ENCODE measurements around the gene RREB1.

GRCh38 chr6:7138046-7138531 is 30.3 kb downstream of the RREB1 start:
- TF ChIP-seq CTCF (IDR thresholded peaks at IDR 0.05): no peak
- no peak for TF ChIP-seq POLR2AphosphoS5 (IDR thresholded peaks at IDR 0.05)
- TF ChIP-seq POLR2A (IDR thresholded peaks at IDR 0.05): no peak

All from suprapubic skin (tissue), 4 donors.